Right lobe of liver (tissue), 4 donors: ENCODE data around the gene KCNQ1.

Experiments used
- POLR2A ChIP-seq: fragments of 450-650 bp; IDR thresholded peaks from one replicate; pipeline ENCODE4 v1.6.1; 2017; ENCODE audit warnings: antibody characterized with exemption, mild to moderate bottlenecking
- TF ChIP-seq, protein P1 (sequence below), 4 donors: fragments of 200-600 bp in 3 of 4; fragments of 450-650 bp in 1 of 4; IDR thresholded peaks; one replicate each; pipeline versions ENCODE4 v1.5.1 to v1.8.0; 2016 to 2022; ENCODE audit warnings: antibody characterized with exemption in 4 of 4, mild to moderate bottlenecking in 2 of 4
- donor health status: DM: no; HTN: no; CAD: no.
- donor health status: DM: no; HTN: no; CAD: no.
- donor health status: DM: no; HTN: yes; CAD: no.

DNA sequence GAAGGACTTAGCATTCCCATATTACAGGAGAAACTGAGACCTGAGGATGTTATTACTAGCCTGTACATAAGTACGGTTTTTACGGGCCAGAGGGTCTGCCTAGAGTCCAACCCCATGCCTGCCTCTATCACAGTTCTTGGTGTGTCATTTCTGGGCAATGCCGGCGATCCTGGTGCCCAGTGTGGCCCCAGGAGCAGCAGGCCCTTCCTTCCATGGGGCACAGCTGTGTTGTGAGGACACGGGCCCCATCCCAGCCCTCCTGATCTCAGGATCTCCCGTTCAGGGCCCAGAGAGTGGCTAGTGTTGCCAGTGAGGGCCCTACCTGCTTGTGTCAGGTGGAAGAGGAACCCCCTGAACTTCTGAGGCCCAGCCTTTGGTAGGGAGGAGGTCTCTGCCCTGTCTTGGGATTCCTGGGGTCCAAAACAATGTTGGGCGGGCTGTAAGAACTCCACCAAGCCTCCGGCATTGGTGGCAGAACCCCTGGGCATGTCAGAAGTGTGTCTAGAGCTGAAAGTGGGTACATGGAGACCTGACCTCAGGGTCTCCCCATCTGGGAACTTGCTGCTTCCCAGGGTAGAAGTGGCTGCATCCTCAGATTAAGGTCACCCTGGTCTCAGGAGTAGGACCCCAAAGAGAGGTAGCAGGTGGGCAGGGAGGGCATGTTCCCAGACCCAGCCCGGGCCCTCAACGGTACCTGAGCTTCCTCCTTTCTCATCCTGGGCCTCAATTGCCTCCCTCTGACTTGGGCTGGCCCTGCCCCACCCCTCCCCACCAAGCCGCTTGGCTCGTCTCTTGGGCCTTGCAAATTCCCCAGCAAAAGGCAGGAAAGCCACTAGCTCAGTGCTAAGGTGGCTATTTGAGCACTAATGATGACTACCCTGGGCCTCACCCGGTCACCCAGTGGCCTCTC lies 329.6 kb downstream of the KCNQ1 start:
- TF ChIP-seq, protein P1, sequence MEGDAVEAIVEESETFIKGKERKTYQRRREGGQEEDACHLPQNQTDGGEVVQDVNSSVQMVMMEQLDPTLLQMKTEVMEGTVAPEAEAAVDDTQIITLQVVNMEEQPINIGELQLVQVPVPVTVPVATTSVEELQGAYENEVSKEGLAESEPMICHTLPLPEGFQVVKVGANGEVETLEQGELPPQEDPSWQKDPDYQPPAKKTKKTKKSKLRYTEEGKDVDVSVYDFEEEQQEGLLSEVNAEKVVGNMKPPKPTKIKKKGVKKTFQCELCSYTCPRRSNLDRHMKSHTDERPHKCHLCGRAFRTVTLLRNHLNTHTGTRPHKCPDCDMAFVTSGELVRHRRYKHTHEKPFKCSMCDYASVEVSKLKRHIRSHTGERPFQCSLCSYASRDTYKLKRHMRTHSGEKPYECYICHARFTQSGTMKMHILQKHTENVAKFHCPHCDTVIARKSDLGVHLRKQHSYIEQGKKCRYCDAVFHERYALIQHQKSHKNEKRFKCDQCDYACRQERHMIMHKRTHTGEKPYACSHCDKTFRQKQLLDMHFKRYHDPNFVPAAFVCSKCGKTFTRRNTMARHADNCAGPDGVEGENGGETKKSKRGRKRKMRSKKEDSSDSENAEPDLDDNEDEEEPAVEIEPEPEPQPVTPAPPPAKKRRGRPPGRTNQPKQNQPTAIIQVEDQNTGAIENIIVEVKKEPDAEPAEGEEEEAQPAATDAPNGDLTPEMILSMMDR (IDR thresholded peaks at IDR 0.05), result no peak
- TF ChIP-seq POLR2A, result no peak
